Regular cardiac myocyte (primary cell): ENCODE measurements around the gene ACOX3. TPM values are rescaled to one million over a fixed set of nuclear protein-coding genes. Genes with fewer than 3 reads are reported as not detected.

Experiments used
- total RNA-seq: library from RNA; depleted of rRNA; stranded (reverse); fragments of >200 nt; gene quantifications from 2 replicates; pipeline ENCODE4 v1.2.3, GENCODE V29; 2014

ACOX3 gene
- 20.3 and 24.0 TPM in 2 replicates for total RNA-seq

DNA sequence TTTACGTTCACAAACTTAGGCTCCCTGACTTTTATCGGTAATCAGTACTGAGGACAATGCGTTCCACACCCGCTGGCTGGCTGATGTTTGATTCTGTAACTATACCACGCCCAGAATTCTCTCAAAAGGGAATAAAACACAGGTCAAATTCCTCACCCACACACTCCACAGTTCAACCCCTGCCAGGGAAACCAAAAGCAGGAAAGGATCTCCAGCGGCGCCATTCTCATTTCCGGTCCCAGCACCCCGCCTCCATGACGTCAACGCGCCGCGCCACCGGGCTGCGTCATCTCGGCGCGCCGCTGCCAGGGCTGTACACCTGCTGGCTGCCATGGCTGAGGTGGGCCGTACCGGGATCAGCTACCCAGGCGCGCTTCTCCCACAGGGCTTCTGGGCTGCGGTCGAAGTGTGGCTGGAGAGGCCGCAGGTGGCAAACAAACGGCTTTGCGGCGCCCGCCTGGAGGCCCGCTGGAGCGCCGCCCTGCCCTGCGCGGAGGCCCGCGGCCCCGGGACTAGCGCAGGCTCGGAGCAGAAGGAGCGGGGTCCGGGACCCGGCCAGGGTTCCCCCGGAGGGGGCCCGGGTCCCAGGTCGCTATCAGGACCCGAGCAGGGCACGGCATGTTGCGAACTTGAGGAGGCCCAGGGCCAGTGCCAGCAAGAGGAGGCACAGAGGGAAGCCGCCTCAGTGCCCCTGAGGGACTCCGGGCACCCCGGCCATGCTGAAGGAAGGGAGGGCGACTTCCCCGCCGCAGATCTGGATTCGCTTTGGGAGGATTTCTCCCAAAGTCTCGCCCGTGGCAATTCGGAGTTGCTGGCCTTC lies at the start of gene ACOX3, which contains the start of gene TRMT44:
Gene ACOX3 (minus strand): TSS at position 232 of the 820 bp plus-strand sequence. CDS start 24,202 bp downstream, outside the sequence.
Gene TRMT44 (plus strand): TSS at position 286 of the 820 bp plus-strand sequence. CDS start 46 bp downstream, at position 332.

Other genes starting within 250 kb of the ACOX3 start
- gene SH3TC1, start 241.4 kb downstream of the ACOX3 start, total RNA-seq = 17.8 and 18.0 TPM in 2 replicates
- 0.58 and 1.1 TPM in 2 replicates for gene HTRA3, start 171.0 kb downstream of the ACOX3 start, total RNA-seq
- gene TRMT44, start 54 bp upstream of the ACOX3 start, total RNA-seq = 11.1 and 17.2 TPM in 2 replicates
- under 0.01 and 0.85 TPM in 2 replicates for gene GPR78, start 139.7 kb upstream of the ACOX3 start, total RNA-seq
- 1.5 and 9.0 TPM in 2 replicates for gene CPZ, start 152.0 kb upstream of the ACOX3 start, total RNA-seq